Activated CD4-positive, alpha-beta T cell treated with anti-CD3 and anti-CD28 coated beads for 36 hours (primary cell): ENCODE results near the gene ZNF503. TPM values are rescaled to one million over a fixed set of nuclear protein-coding genes. Genes with fewer than 3 reads are reported as not detected.

Experiments
- ATAC-seq: fragments of 200-7000 bp; cut with Tn5 transposase; one replicate; pipeline ENCODE4 v1.10.0; 2021; ENCODE audit warnings: mild to moderate bottlenecking, moderate library complexity
- CTCF ChIA-PET: fragments of 350-600 bp; sonication (Branson Sonifier 250); formaldehyde crosslinking; loops from one replicate; lab custom pipeline; 2021; ENCODE audit warnings: antibody characterized with exemption; lab: Charles Lee
- POLR2A ChIA-PET: fragments of 350-600 bp; sonication (Branson Sonifier 250); formaldehyde crosslinking; loops from one replicate; lab custom pipeline; 2021; ENCODE audit warnings: antibody characterized with exemption, inconsistent platforms; lab: Charles Lee
- DNase-seq: peaks from one replicate; pipeline ENCODE4 v3.0.0-alpha.2; 2020
- H3K27ac Mint-ChIP-seq: one replicate; pipeline ENCODE4 v1.8.0; 2021; ENCODE audit warnings: mixed read lengths
- H3K27me3 Mint-ChIP-seq: one replicate; pipeline ENCODE4 v1.8.0; 2021; ENCODE audit warnings: mixed read lengths
- H3K36me3 Mint-ChIP-seq: one replicate; pipeline ENCODE4 v1.8.0; 2021; ENCODE audit warnings: low read depth, mixed read lengths
- H3K4me1 Mint-ChIP-seq: one replicate; pipeline ENCODE4 v1.8.0; 2021; ENCODE audit warnings: mixed read lengths
- H3K4me3 Mint-ChIP-seq: one replicate; pipeline ENCODE4 v1.8.0; 2021; ENCODE audit warnings: mild to moderate bottlenecking, moderate library complexity, mixed read lengths
- H3K9me3 Mint-ChIP-seq: one replicate; pipeline ENCODE4 v1.8.0; 2021; ENCODE audit warnings: low read depth, mixed read lengths
- intact Hi-C, 2 experiments: fragments of 100-400 bp; cut with DNase I in 1 of 2; cut with micrococcal nuclease in 1 of 2; formaldehyde crosslinking; loops; one replicate each; pipeline versions ENCODE4 v1.14.2 to v1.15.1; 2022 to 2024; cut with DNase I, micrococcal nuclease
- total RNA-seq, 2 experiments: library from RNA; stranded (reverse); gene quantifications; one replicate each; pipeline ENCODE4 v1.2.3, GENCODE V29; 2021

ZNF503 gene
- total RNA-seq, 2 experiments from 2014 or later, result 0.40 to 0.46 TPM

GRCh38 chr10:75358835-75359421, 42.6 kb downstream of the ZNF503 start:
- ATAC-seq (no peak), DNase-seq (no peak)
- Mint-ChIP-seq H3K36me3 (no peaks in the 10 kb centered on the region), H3K4me1 (no peaks in the 10 kb centered on the region), H3K27me3 (peaks cover 6% of the 10 kb centered on the region), H3K27ac (no peak overlapping the region), H3K4me3 (no peak overlapping the region), H3K9me3 (no peaks in the 10 kb centered on the region)
- ChIA-PET POLR2A (no interaction called here), CTCF (interaction anchor here (1.4 kb wide), 1 partner anchor 41 kb away, joined by 4 read pairs; no protein-coding TSS in a partner anchor)
- intact Hi-C loops, result no loop called here

- H3K27me3 Mint-ChIP-seq, result peaks cover 4% of the 10 kb centered on the region
- H3K27ac Mint-ChIP-seq, result no peak overlapping the region
- H3K9me3 Mint-ChIP-seq, result no peaks in the 10 kb centered on the region
- H3K4me3 Mint-ChIP-seq, result no peak overlapping the region
- no peaks in the 10 kb centered on the region for H3K4me1 Mint-ChIP-seq
- POLR2A ChIA-PET, result no interaction called here
- ATAC-seq (no peak), DNase-seq (no peak)
- no peaks in the 10 kb centered on the region for H3K36me3 Mint-ChIP-seq
- intact Hi-C loops, result no loop called here
- CTCF ChIA-PET, result interaction anchor here (1.4 kb wide), 1 partner anchor 40 kb away, joined by 4 read pairs; no protein-coding TSS in a partner anchor
These were observed 43.4 kb downstream of the ZNF503 start for GRCh38 chr10:75358132-75358531.

- H3K9me3 Mint-ChIP-seq, result no peaks in the 10 kb centered on the region
- ChIA-PET CTCF (no interaction called here), POLR2A (no interaction called here)
- H3K4me1 Mint-ChIP-seq, result no peaks in the 10 kb centered on the region
- ATAC-seq (no peak), DNase-seq (no peak)
- no peak overlapping the region for H3K4me3 Mint-ChIP-seq
- intact Hi-C loops, result no loop called here
- no peak overlapping the region for H3K27ac Mint-ChIP-seq
- H3K36me3 Mint-ChIP-seq, result no peaks in the 10 kb centered on the region
- peaks cover 4% of the 10 kb centered on the region for H3K27me3 Mint-ChIP-seq
These were observed 44.1 kb downstream of the ZNF503 start for GRCh38 chr10:75357500-75357899.

GRCh38 chr10:75356484-75356883, 45.1 kb downstream of the ZNF503 start:
- no peaks in the 10 kb centered on the region for H3K9me3 Mint-ChIP-seq
- H3K27me3 Mint-ChIP-seq, result peaks cover 4% of the 10 kb centered on the region
- CTCF ChIA-PET, result interaction anchor here (0.7 kb wide), 1 partner anchor 39 kb away, joined by 3 read pairs; no protein-coding TSS in a partner anchor
- no peaks in the 10 kb centered on the region for H3K36me3 Mint-ChIP-seq
- no peaks in the 10 kb centered on the region for H3K4me1 Mint-ChIP-seq
- no peak overlapping the region for H3K4me3 Mint-ChIP-seq
- intact Hi-C loops, result no loop called here
- no peak overlapping the region for H3K27ac Mint-ChIP-seq
- POLR2A ChIA-PET, result no interaction called here
- DNase-seq, result no peak
- ATAC-seq, result no peak

- Mint-ChIP-seq H3K27ac (no peak overlapping the region), H3K4me1 (no peaks in the 10 kb centered on the region), H3K36me3 (no peaks in the 10 kb centered on the region), H3K9me3 (no peaks in the 10 kb centered on the region), H3K27me3 (peaks cover 4% of the 10 kb centered on the region), H3K4me3 (no peak overlapping the region)
- ChIA-PET POLR2A (interaction anchor here (0.5 kb wide), 1 partner anchor 136 kb away, joined by 5 read pairs; no protein-coding TSS in a partner anchor), CTCF (interaction anchor here (0.6 to 0.7 kb wide), 2 partner anchors 40 to 927 kb away, joined by 3 to 4 read pairs; no protein-coding TSS in a partner anchor)
- intact Hi-C loops, result no loop called here
- no peak for ATAC-seq
- DNase-seq, result no peak
These were observed 45.9 kb downstream of the ZNF503 start for GRCh38 chr10:75355706-75356105.

GRCh38 chr10:75353183-75353582, 48.4 kb downstream of the ZNF503 start:
- Mint-ChIP-seq H3K9me3 (no peaks in the 10 kb centered on the region), H3K36me3 (no peaks in the 10 kb centered on the region), H3K4me3 (no peak overlapping the region), H3K27ac (no peak overlapping the region), H3K4me1 (no peaks in the 10 kb centered on the region), H3K27me3 (peaks cover 2% of the 10 kb centered on the region)
- ChIA-PET POLR2A (no interaction called here), CTCF (no interaction called here)
- no peak for DNase-seq
- ATAC-seq, result no peak
- intact Hi-C loops, result no loop called here

- no peak for ATAC-seq
- no peak for DNase-seq
- intact Hi-C loops, result no loop called here
- no peaks in the 10 kb centered on the region for H3K9me3 Mint-ChIP-seq
- ChIA-PET CTCF (no interaction called here), POLR2A (no interaction called here)
- H3K27me3 Mint-ChIP-seq, result peaks cover 2% of the 10 kb centered on the region
- H3K4me1 Mint-ChIP-seq, result no peaks in the 10 kb centered on the region
- H3K36me3 Mint-ChIP-seq, result no peaks in the 10 kb centered on the region
- no peak overlapping the region for H3K27ac Mint-ChIP-seq
- H3K4me3 Mint-ChIP-seq, result no peak overlapping the region
These were observed 48.9 kb downstream of the ZNF503 start for GRCh38 chr10:75352650-75353049.

- no peaks in the 10 kb centered on the region for H3K36me3 Mint-ChIP-seq
- POLR2A ChIA-PET, result no interaction called here
- no peaks in the 10 kb centered on the region for H3K4me1 Mint-ChIP-seq
- DNase-seq (no peak), ATAC-seq (no peak)
- no peaks in the 10 kb centered on the region for H3K9me3 Mint-ChIP-seq
- no peak overlapping the region for H3K4me3 Mint-ChIP-seq
- H3K27ac Mint-ChIP-seq, result no peak overlapping the region
- peaks cover 2% of the 10 kb centered on the region for H3K27me3 Mint-ChIP-seq
- CTCF ChIA-PET, result no interaction called here
- intact Hi-C loops, result no loop called here
These were observed 49.9 kb downstream of the ZNF503 start for GRCh38 chr10:75351637-75352036.

GRCh38 chr10:75350791-75351190, 50.8 kb downstream of the ZNF503 start:
- ATAC-seq, result no peak
- Mint-ChIP-seq H3K4me3 (no peak overlapping the region), H3K36me3 (no peaks in the 10 kb centered on the region), H3K27me3 (peaks cover 2% of the 10 kb centered on the region), H3K4me1 (no peaks in the 10 kb centered on the region), H3K27ac (no peak overlapping the region), H3K9me3 (no peaks in the 10 kb centered on the region)
- intact Hi-C loops, result no loop called here
- ChIA-PET POLR2A (no interaction called here), CTCF (interaction anchor here (0.6 kb wide), 2 partner anchors 46 to 84 kb away, joined by 3 read pairs; no protein-coding TSS in a partner anchor)
- DNase-seq, result no peak

Other genes with a start within 250 kb of the ZNF503 start
- gene VDAC2, start 191.0 kb downstream of the ZNF503 start, total RNA-seq, result 100 to 1,000 TPM; 122 to 233 TPM
- gene COMTD1, start 165.8 kb downstream of the ZNF503 start, total RNA-seq, result 10 to 100 TPM; 28.1 to 41.0 TPM
- not detected for gene LRMDA, start 29.9 kb upstream of the ZNF503 start, total RNA-seq